Naive thymus-derived CD8-positive, alpha-beta T cell (primary cell): Measurements from ENCODE around the gene SCG2. TPM values are rescaled to one million over a fixed set of nuclear protein-coding genes. Genes with fewer than 3 reads are reported as not detected.

ENCODE experiments used
- ATAC-seq, 2 donors: fragments of 150-1000 bp; cut with Tn5 transposase in 1 of 2; sonication (Bioruptor Pico), chemical (Tn5 transposase) in 1 of 2; 1 replicate in 1 of 2; 2 replicates in 1 of 2; pipeline ENCODE4 v1.10.0; 2021; ENCODE audit warnings: mild to moderate bottlenecking in 2 of 2, moderate library complexity in 2 of 2
- POLR2A ChIA-PET: fragments of 350-600 bp; sonication (Branson Sonifier 250); formaldehyde crosslinking; loops from one replicate; lab custom pipeline; 2021; ENCODE audit warnings: antibody characterized with exemption; lab: Charles Lee
- DNase-seq, 10 donors: peaks; one replicate each; pipeline versions ENCODE4 v3.0.0 to v3.0.0-alpha.2; 2020 to 2022
- H3K27ac Mint-ChIP-seq, 10 donors: one replicate each; pipeline ENCODE4 v1.8.0; 2020 to 2022; ENCODE audit warnings: mild to moderate bottlenecking in 10 of 10, mixed read lengths in 10 of 10, moderate library complexity in 4 of 10, inconsistent platforms in 1 of 10
- H3K27me3 Mint-ChIP-seq, 5 donors: one replicate each; pipeline ENCODE4 v1.8.0; 2021 to 2022; ENCODE audit warnings: mixed read lengths in 5 of 5
- H3K36me3 Mint-ChIP-seq, 3 donors: one replicate each; pipeline ENCODE4 v1.8.0; 2020 to 2022; ENCODE audit warnings: mixed read lengths in 3 of 3, mild to moderate bottlenecking in 2 of 3, inconsistent platforms in 1 of 3
- H3K4me1 Mint-ChIP-seq, 4 donors: one replicate each; pipeline ENCODE4 v1.8.0; 2021 to 2022; ENCODE audit warnings: mixed read lengths in 4 of 4
- H3K4me3 Mint-ChIP-seq, 10 donors: one replicate each; pipeline ENCODE4 v1.8.0; 2020 to 2022; ENCODE audit warnings: mild to moderate bottlenecking in 10 of 10, mixed read lengths in 10 of 10, moderate library complexity in 6 of 10, inconsistent platforms in 1 of 10
- H3K9me3 Mint-ChIP-seq, 9 donors: one replicate each; pipeline ENCODE4 v1.8.0; 2020 to 2022; ENCODE audit warnings: mixed read lengths in 9 of 9, mild to moderate bottlenecking in 3 of 9, inconsistent platforms in 1 of 9, moderate library complexity in 1 of 9
- polyA plus RNA-seq, 3 donors: library from polyadenylated mRNA; unstranded; fragments of 300-500 nt; fragmentation: Illumina TruSeq; gene quantifications; one replicate each; pipeline ENCODE4 v1.2.3, GENCODE V29; 2021
- total RNA-seq, 8 experiments: library from RNA in 2 of 8; stranded (reverse) in 2 of 8; gene quantifications; one replicate each; pipeline ENCODE4 v1.2.3 and lab custom pipeline; 2021 to 2026

SCG2 gene
- total and polyA plus RNA-seq, 5 experiments from 2014 or later: not detected

DNA sequence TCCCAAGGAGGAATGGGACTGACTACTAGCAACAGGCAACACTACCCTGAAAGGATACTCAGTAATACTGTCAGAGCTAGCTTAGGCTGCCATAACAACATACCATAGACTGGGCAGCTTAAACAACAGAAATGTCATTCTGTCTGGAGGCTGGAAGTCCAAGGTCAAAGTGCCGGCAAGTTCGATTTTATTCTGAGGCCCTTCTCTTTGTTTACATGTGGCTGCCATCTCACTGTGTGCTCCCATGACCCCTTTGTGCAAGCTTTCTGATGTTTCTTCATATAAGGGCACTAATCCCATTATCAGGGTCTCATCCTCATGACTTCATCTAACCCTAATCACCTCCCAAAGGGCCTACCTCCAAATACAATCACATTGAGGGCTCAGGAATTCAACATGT lies 30.7 kb upstream of the SCG2 start:
- H3K36me3 Mint-ChIP-seq: no peaks in the 10 kb centered on the region
- H3K4me3 Mint-ChIP-seq: no peak overlapping the region
- peaks cover 7 to 28% (median 12%) of the 10 kb centered on the region in 5 donors for H3K27me3 Mint-ChIP-seq
- no peak overlapping the region for H3K27ac Mint-ChIP-seq
- H3K4me1 Mint-ChIP-seq: no peaks in the 10 kb centered on the region
- DNase-seq (no peak), ATAC-seq (no peak)
- POLR2A ChIA-PET: no interaction called here
- H3K9me3 Mint-ChIP-seq: peaks cover 0 to 10% (median 4%) of the 10 kb centered on the region in 9 donors

DNA sequence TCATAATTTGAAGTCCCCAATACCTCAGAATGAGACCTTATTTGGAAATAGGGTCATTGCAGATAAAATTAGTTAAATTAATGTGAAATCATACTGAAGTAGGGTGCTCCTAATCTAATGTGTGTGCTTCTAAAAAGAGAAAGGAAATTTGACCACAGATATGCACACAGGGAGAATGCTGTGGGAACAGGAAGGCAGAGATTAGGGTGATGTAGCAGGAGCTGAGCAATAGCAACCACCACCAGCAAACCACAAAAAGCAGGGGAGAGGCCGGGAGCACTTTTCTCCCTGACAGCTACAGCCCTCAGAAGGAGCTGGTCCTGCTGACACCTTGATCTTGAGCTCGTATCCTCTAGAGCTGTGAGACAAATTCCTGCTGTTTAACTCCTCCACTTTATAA lies 24.6 kb upstream of the SCG2 start:
- Mint-ChIP-seq H3K27me3 (peaks cover 10 to 43% (median 14%) of the 10 kb centered on the region in 5 donors), H3K4me3 (no peak overlapping the region), H3K36me3 (no peaks in the 10 kb centered on the region), H3K4me1 (no peaks in the 10 kb centered on the region), H3K27ac (no peak overlapping the region), H3K9me3 (peaks cover 0 to 4% (median 0%) of the 10 kb centered on the region in 9 donors)
- POLR2A ChIA-PET: no interaction called here
- ATAC-seq (no peak), DNase-seq (no peak)

DNA sequence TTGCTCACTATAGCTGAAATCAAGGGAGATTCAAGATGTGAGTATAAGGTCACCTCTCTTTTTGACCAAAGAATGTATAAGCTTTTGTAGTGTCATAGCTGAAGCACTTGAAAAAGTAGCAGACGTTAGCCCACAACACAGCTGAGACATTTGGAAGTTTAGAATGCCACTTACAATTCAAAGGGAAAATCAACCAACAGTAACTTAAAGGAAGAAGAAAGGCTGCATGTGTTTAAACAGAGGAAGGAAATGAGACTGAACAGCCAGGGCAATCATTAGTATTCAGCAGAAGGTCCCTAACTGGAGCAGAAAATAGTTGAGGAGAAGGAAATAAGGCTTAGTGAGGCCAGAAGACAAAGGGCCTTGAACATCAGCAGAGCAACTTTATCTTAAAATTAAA lies 23.5 kb upstream of the SCG2 start:
- peaks cover 0 to 4% (median 0%) of the 10 kb centered on the region in 9 donors for H3K9me3 Mint-ChIP-seq
- no peak overlapping the region for H3K27ac Mint-ChIP-seq
- no peak for DNase-seq
- H3K27me3 Mint-ChIP-seq: peaks cover 7 to 42% (median 14%) of the 10 kb centered on the region in 5 donors
- POLR2A ChIA-PET: no interaction called here
- no peak overlapping the region for H3K4me3 Mint-ChIP-seq
- no peaks in the 10 kb centered on the region for H3K4me1 Mint-ChIP-seq
- no peaks in the 10 kb centered on the region for H3K36me3 Mint-ChIP-seq
- ATAC-seq: no peak

DNA sequence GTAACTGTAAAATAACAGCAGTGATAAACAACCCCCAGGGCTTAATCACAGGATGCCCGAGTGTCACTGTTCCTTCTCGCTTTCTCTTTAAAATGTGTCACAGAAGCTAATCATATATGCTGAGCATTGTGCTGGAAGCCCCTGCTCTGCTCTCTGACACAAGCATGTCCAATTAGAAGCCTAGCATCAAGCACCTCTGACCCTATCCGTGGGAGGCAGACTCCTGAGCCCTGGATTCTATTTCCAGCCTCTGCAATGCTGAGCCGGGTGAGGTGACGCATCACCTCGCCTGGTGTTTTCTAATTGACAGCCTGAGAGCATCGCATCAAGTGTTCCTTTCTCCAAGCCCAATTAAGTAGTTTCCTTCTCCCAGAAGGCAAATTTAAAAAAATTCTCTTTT lies 19.7 kb upstream of the SCG2 start:
- POLR2A ChIA-PET: no interaction called here
- no peaks in the 10 kb centered on the region for H3K36me3 Mint-ChIP-seq
- ATAC-seq (no peak), DNase-seq (no peak)
- H3K4me3 Mint-ChIP-seq: no peak overlapping the region
- no peaks in the 10 kb centered on the region for H3K4me1 Mint-ChIP-seq
- H3K27ac Mint-ChIP-seq: no peak overlapping the region
- peaks cover 13 to 25% (median 19%) of the 10 kb centered on the region in 5 donors for H3K27me3 Mint-ChIP-seq
- H3K9me3 Mint-ChIP-seq: peaks cover 0 to 2% (median 0%) of the 10 kb centered on the region in 9 donors

DNA sequence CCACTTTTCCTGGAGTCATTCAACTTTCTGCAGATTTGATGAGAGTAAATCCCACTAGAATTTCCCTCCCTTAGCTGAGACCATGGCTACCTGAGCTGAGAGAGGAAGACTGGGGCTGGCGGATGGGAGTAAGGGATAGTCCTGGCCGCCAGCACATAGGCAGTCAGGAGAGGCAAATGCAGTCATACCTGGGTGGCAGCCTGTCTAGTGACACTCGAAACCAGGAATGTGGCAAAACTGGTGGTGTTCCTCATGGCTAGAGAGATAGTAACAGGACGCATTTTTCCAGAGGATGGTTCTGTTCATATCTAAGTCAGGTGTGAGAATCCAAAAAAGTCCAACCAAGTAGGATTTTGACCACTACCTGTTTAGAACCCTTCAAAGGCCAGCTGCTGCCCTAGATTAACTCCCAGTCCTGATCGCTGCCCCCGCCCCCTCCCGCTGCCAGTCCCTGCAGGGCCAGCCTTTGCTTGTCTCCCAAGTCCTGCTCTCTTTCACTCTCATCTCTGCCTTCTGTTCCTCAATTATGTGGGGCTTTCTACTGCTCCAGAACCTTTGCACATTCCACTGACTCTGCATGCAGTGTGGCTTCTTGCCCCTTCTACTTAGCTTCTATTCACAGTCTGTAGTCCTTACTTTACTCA lies 17.4 kb upstream of the SCG2 start:
- POLR2A ChIA-PET: no interaction called here
- H3K27ac Mint-ChIP-seq: no peak overlapping the region
- DNase-seq (no peak), ATAC-seq (no peak)
- no peaks in the 10 kb centered on the region for H3K4me1 Mint-ChIP-seq
- H3K9me3 Mint-ChIP-seq: peaks cover 0 to 2% (median 0%) of the 10 kb centered on the region in 9 donors
- peaks cover 0 to 3% (median 0%) of the 10 kb centered on the region in 3 donors for H3K36me3 Mint-ChIP-seq
- H3K4me3 Mint-ChIP-seq: no peak overlapping the region
- peaks cover 18 to 41% (median 24%) of the 10 kb centered on the region in 5 donors for H3K27me3 Mint-ChIP-seq

DNA sequence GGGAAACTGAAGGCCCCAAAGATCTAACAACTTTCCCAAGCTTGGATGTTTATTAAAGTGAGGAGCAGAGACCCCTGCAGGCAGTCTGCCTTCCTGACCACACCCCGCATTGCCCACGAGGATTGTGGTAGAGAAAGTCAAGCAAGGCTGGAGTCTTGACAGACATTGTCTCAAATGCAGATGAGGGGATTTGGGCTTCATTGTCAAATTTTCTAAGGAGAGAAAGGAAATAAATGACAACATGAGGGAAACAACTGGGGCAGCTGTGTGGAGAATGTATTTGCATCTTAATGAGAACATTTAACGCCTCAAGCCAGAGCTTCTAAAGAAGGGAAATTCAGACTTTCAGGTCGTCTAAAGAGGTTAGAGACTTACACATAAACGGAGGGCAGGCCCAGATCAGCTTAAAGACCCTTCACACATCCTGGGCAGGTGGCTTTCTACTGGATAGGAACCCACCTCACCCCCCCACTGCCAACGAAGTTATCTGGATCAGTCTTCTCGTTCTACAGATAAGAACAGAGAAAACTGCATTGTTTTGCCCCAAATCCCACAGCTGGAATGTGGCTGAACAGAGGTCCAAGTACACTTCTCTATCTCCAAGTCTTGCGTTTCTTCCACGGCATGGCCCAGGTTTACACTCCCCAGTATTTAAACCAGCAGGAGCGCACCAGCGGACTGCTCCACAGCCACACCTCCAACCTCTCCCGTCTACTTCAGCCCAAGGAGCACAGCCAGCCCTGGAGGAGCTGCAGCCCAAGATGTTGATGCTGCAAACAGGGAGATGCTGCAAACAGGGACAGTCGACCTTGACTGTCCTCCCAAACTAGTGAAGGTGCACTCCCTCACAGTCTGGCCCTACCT lies 16.2 kb upstream of the SCG2 start:
- POLR2A ChIA-PET: no interaction called here
- Mint-ChIP-seq H3K9me3 (peaks cover 0 to 2% (median 0%) of the 10 kb centered on the region in 9 donors), H3K36me3 (peaks cover 0 to 13% (median 0%) of the 10 kb centered on the region in 3 donors), H3K27ac (no peak overlapping the region), H3K27me3 (peaks cover 28 to 53% (median 36%) of the 10 kb centered on the region in 5 donors), H3K4me1 (no peaks in the 10 kb centered on the region), H3K4me3 (no peak overlapping the region)
- no peak for ATAC-seq
- no peak for DNase-seq

DNA sequence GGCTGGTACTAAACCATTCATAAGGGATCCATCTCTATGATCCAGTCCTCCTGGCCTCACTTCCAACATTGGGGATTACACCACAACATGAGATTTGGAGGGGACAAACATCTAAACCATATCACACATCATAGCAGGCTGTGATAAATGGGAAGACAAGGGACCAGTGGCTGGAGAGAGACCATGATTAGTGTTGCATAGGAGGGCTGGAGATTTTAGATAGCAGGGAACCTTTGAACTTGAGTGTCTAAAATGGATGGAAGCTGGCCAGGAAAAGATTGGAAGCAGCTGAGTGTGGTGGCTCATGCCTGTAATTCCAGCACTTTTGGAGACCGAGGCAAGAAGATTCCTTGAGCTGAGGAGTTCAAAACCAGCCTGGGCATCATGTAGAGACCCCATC lies 12.4 kb upstream of the SCG2 start:
- Mint-ChIP-seq H3K36me3 (peaks cover 0 to 13% (median 0%) of the 10 kb centered on the region in 3 donors), H3K9me3 (peaks cover 0 to 4% (median 0%) of the 10 kb centered on the region in 9 donors), H3K27ac (no peak overlapping the region), H3K27me3 (peaks cover 28 to 57% (median 42%) of the 10 kb centered on the region in 5 donors), H3K4me1 (peaks cover 0 to 4% (median 0%) of the 10 kb centered on the region in 4 donors), H3K4me3 (no peak overlapping the region)
- POLR2A ChIA-PET: no interaction called here
- DNase-seq (no peak), ATAC-seq (no peak)

DNA sequence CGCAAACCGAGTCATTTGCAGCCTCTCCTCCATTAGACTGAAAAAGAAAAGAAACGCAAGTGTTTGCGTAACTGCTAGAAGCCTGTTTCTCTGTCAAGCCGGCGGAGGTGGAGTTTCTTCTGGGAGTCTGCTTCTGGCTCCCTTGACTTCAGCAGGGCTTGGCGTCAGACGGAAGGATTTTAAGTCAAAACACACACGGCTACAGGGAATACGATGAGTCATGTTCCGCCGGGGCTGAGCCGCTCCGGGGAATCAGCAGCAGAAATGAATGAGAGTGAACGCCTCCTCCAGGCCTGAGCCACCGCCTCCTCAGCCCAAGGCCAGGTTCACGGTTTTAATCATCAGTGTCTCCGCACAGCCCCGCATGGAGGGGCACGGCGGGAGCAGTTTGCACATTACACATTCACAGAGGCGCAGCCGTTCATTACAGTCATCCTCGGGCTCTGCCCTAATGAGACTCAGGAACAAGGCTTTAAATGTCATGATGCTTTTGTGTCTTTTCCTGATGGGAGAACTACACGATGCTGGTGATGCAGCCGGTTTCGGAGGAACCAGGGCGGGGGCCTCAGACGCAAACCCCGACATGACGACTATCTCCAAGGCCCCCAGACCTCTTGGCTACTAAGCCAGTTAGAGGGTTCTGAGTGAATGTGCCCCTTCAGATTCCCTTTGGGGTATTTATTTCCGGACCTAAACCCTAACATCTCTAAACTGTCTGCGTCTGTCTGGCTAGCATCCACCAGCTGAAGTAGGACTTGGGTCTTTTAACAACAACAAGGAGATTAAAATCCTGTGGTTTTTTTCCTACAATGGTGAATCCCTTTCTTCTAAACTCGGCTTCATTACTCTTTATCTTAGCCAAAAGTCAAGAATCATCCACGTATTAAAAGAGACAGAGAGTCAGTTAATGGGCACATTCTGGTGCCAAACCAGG lies 11.1 kb upstream of the SCG2 start:
- Mint-ChIP-seq H3K4me3 (no peak overlapping the region), H3K36me3 (peaks cover 0 to 13% (median 0%) of the 10 kb centered on the region in 3 donors), H3K4me1 (peaks cover 0 to 4% (median 0%) of the 10 kb centered on the region in 4 donors), H3K27me3 (peaks cover 28 to 67% (median 42%) of the 10 kb centered on the region in 5 donors), H3K27ac (no peak overlapping the region), H3K9me3 (peaks cover 0 to 4% (median 0%) of the 10 kb centered on the region in 9 donors)
- DNase-seq (no peak), ATAC-seq (no peak)
- POLR2A ChIA-PET: no interaction called here

DNA sequence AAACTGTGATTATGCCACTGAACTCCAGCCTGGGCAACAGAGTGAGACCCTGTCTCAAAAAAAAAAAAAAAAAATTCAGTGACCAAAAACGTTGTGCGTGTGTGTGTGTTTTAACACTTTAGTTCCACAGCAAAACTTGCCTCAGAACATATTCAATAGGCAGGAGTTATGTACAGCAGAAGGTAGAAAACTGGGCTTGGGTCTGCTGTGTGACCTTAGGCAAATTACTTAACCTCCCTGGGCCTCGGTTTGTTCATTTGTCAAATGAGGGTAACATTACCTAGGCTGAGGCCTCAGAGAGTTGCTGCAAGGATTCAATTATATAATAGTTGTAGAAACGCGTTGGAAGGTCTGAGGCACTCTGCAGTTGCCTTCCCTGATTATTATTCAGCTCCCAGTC lies 10.3 kb upstream of the SCG2 start:
- peaks cover 0 to 13% (median 0%) of the 10 kb centered on the region in 3 donors for H3K36me3 Mint-ChIP-seq
- peaks cover 0 to 4% (median 0%) of the 10 kb centered on the region in 4 donors for H3K4me1 Mint-ChIP-seq
- peaks cover 28 to 67% (median 42%) of the 10 kb centered on the region in 5 donors for H3K27me3 Mint-ChIP-seq
- H3K4me3 Mint-ChIP-seq: no peak overlapping the region
- DNase-seq (no peak), ATAC-seq (no peak)
- POLR2A ChIA-PET: no interaction called here
- H3K9me3 Mint-ChIP-seq: peaks cover 0 to 4% (median 0%) of the 10 kb centered on the region in 9 donors
- H3K27ac Mint-ChIP-seq: no peak overlapping the region

DNA sequence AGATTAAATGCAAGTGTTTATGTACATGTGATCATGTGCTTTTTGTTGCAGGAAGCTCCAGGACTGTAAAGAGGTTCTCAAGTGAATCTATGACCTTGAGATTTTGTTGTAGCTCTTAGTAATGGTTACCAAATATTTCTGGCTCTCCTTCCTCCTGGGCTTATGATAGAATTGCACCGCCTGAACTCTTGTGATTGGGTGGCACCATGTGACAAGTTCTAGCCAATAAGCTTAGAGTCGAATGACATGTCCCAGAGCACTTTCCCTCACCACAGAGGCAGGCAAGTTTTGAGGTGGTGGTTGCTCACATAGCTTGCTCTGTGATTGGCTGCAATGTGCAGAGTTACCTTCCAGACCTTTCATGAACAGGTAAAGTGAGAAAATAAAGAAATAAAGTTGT lies 8.9 kb upstream of the SCG2 start:
- Mint-ChIP-seq H3K27ac (no peak overlapping the region), H3K36me3 (peaks cover 0 to 13% (median 0%) of the 10 kb centered on the region in 3 donors), H3K9me3 (peaks cover 0 to 4% (median 0%) of the 10 kb centered on the region in 9 donors), H3K4me3 (no peak overlapping the region), H3K27me3 (peaks cover 29 to 69% (median 45%) of the 10 kb centered on the region in 5 donors), H3K4me1 (peaks cover 0 to 4% (median 0%) of the 10 kb centered on the region in 4 donors)
- POLR2A ChIA-PET: no interaction called here
- no peak for DNase-seq
- no peak for ATAC-seq

DNA sequence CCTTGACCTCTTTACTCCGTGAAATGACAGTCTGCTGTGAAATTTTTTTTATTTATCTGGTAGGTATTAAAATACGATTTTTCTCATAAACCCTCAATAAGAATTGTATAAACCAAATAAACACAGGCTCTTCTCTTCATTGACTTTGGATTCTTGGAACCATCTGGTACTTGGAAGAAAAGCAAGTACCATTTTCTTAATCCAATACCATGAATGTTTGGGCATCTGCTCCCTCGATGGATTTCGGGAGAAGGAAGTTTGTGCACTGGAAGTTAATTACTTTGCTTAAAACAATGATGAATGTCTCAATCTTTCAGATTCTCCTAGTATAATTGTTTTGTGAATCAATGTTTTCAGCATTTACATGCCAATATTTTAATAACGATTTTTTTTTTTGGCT lies 5.3 kb upstream of the SCG2 start:
- H3K27ac Mint-ChIP-seq: no peak overlapping the region
- ATAC-seq (no peak), DNase-seq (no peak)
- POLR2A ChIA-PET: no interaction called here
- no peak overlapping the region for H3K4me3 Mint-ChIP-seq
- H3K36me3 Mint-ChIP-seq: no peaks in the 10 kb centered on the region
- peaks cover 0 to 4% (median 0%) of the 10 kb centered on the region in 9 donors for H3K9me3 Mint-ChIP-seq
- peaks cover 10 to 51% (median 22%) of the 10 kb centered on the region in 5 donors for H3K27me3 Mint-ChIP-seq
- H3K4me1 Mint-ChIP-seq: peaks cover 0 to 2% (median 0%) of the 10 kb centered on the region in 4 donors

DNA sequence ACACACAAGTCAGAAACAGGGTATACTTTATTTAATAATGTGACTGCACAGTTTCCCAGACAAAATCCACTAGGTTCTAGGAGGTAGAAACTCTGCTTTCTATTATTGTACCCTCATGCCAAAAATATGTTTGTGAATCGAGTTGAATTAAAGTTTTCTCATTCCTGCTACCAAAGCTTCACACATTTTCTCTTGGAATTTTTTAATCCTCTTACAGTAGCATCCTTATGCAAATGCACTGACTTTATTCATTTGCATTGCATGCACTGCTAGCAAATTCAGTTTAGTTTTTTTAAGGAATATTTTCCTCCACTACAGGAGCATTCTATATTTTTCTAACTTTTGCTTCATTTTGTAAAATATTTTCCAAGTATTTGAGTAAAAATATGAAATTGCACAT lies 4.8 kb upstream of the SCG2 start:
- no peak overlapping the region for H3K27ac Mint-ChIP-seq
- no peak for ATAC-seq
- peaks cover 0 to 1% (median 0%) of the 10 kb centered on the region in 9 donors for H3K9me3 Mint-ChIP-seq
- peaks cover 0 to 6% (median 2%) of the 10 kb centered on the region in 4 donors for H3K4me1 Mint-ChIP-seq
- POLR2A ChIA-PET: no interaction called here
- DNase-seq: no peak
- no peak overlapping the region for H3K4me3 Mint-ChIP-seq
- peaks cover 8 to 50% (median 18%) of the 10 kb centered on the region in 5 donors for H3K27me3 Mint-ChIP-seq
- no peaks in the 10 kb centered on the region for H3K36me3 Mint-ChIP-seq
